Cardiac fibroblast (primary cell): Measurements from ENCODE around the gene TLR10.

Source experiments
- DNase-seq, 2 donors: peaks; one replicate each; pipeline versions ENCODE4 v3.0.0 to v3.0.0-alpha.2; 2010; ENCODE audit warnings: low read depth in 2 of 2
- H3K4me3 ChIP-seq, 2 donors: replicated peaks in 1 of 2; 1 replicate in 1 of 2; 2 replicates in 1 of 2; pipeline ENCODE4 v1.5.1; 2011; ENCODE audit warnings: low read depth in 2 of 2, low read length in 2 of 2, mild to moderate bottlenecking in 2 of 2, moderate library complexity in 1 of 2
- CTCF ChIP-seq: IDR thresholded peaks from one replicate; pipeline ENCODE4 v1.5.1; 2011; ENCODE audit warnings: low read depth, mild to moderate bottlenecking, low read length, inconsistent platforms

Gene TLR10

DNA sequence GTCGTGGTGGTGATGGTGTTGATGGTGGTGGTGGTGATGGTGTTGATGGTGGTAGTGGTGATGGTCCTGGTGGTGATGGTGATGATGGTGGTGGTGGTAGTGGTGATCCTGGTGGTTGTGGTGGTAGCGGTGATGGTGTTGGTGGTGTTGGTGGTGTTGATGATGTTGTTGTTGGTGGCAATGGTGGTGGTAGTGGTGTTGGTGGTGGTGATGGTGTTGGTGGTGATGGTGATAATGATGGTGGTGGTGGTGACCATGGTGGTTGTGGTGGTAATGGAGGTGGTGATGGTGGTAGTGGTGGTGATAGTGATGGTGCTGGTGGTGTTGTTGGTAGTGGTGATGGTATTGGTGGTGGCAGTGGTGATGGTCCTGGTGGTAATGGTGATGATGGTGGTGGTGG is 49.1 kb downstream of the TLR10 start:
- no peak for TF ChIP-seq CTCF
- DNase-seq: no peak

GRCh38 chr4:38730830-38731646 is 51.8 kb downstream of the TLR10 start:
- peak; percentile 89 for TF ChIP-seq CTCF
- peak; percentile 80 to 86 for DNase-seq
- no peak overlapping the region for H3K4me3 ChIP-seq

More for the DNA sequence above, 49.1 kb downstream of the TLR10 start:
- no peak overlapping the region for H3K4me3 ChIP-seq

- no peak for DNase-seq
- H3K4me3 ChIP-seq: no peak overlapping the region
- no peak for TF ChIP-seq CTCF
Measured at GRCh38 chr4:38730493-38730829, 52.3 kb downstream of the TLR10 start.

- no peak overlapping the region for H3K4me3 ChIP-seq
- no peak for DNase-seq
- no peak for TF ChIP-seq CTCF
Measured at GRCh38 chr4:38728631-38729141, 54.1 kb downstream of the TLR10 start.

DNA sequence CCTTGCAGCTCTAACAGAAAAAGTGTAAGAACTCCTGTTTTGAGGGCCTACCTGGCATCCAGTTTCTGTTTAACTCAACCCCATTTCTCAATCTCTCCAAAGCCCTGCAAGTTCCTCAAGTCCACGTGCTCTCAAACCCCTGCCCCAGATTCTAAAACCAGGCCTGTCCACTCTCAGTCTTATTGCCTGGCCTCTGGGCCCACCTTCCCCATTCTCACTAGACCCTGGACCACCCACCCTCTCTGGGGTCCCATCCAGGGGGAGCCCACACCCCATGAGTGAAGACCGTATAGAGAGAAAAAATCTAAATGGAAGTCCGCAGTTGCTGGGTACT is 58.3 kb downstream of the TLR10 start:
- no peak for DNase-seq
- H3K4me3 ChIP-seq: no peak overlapping the region
- TF ChIP-seq CTCF: no peak

DNA sequence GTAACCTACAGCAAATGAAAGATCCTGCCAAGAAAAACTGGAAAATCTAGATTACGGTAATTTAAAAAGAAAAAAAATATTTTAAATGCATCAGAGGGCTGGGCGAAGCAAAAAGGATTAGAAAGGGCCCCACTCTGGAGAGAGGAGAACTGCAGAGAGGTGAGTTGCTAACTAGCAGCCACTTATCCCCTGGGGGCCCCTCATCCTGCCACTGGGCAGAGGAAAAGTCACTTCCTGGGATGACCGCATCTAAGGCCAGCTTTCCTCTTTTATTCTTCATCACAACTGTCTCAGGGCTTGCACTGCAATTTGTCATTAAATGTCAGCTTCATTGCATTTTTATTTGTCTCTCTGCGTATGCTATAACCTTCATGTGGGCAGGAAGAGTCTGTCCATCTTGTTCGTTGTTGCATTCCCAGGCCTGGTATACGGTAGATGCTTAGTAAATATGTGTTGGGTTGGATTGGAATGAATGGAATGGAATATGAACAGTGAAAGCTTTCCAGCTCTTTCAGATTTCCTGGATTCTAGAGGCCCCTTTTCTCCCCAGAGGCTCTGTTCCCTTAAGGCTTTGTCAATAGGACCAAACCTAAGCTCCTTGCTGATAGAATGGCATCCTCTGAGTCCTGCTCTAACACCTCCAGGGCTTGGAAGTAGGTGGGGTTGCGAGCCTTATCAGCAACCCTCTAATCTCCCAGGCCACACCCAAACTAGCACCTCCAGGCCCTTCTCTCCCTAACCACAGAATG is 58.9 kb downstream of the TLR10 start:
- DNase-seq: peak in 1 of 2 donors; percentile 59
- no peak for TF ChIP-seq CTCF
- H3K4me3 ChIP-seq: no peak overlapping the region
